HepG2 (cell line): ENCODE data around the gene COMMD4. TPM values are rescaled to one million over a fixed set of nuclear protein-coding genes. Genes with fewer than 3 reads are reported as not detected.
A peak's percentile ranks its signal among the peaks of the same experiment; 100 is the strongest.

Experiments used
- ADNP ChIP-seq: sonication (generic); formaldehyde crosslinking; IDR thresholded peaks from 2 replicates; pipeline ENCODE4 v1.4.0; 2020; ENCODE audit warnings: missing genetic modification reagents
- BCL6 ChIP-seq: IDR thresholded peaks from 2 replicates; pipeline ENCODE4 v1.6.1; 2016; ENCODE audit warnings: missing genetic modification reagents, missing compliant biosample characterization
- SIX1 ChIP-seq: sonication (generic); formaldehyde crosslinking; IDR thresholded peaks from 2 replicates; pipeline ENCODE4 v1.4.0; 2020; ENCODE audit warnings: missing genetic modification reagents, borderline replicate concordance
- SP4 ChIP-seq: sonication (generic); formaldehyde crosslinking; IDR thresholded peaks from 2 replicates; pipeline ENCODE4 v1.8.1; 2023; ENCODE audit warnings: mild to moderate bottlenecking, missing genetic modification reagents
- ZNF234 ChIP-seq: sonication (generic); formaldehyde crosslinking; conservative IDR thresholded peaks from 2 replicates; pipeline ENCODE4 v1.5.1; 2020; ENCODE audit warnings: mild to moderate bottlenecking, missing genetic modification reagents
- ZNF441 ChIP-seq: sonication (generic); formaldehyde crosslinking; IDR thresholded peaks from 2 replicates; pipeline ENCODE4 v1.7.0; 2021; ENCODE audit warnings: missing genetic modification reagents, borderline replicate concordance
- polyA plus RNA-seq, 8 experiments: library from polyadenylated mRNA; depleted of rRNA in 3 of 8; stranded (reverse) in 7 of 8; unstranded in 1 of 8; fragments of >200 nt; fragmentation: Illumina TruSeq in 4 of 8; extraction: Trizol in 4 of 8; gene quantifications; 2 replicates each; pipeline versions ENCODE4 v1.2.1 to v1.2.3, GENCODE V29; 2011 to 2016; ENCODE audit warnings: low read depth in 4 of 8, missing spikeins in 1 of 8, mixed read lengths in 1 of 8; ENCODE audit not compliant: insufficient read depth in 1 of 8
- total RNA-seq, 5 experiments: library from RNA; depleted of rRNA; stranded (reverse); fragments of >200 nt; fragmentation: Illumina TruSeq; extraction: Trizol; gene quantifications; 2 replicates each; pipeline ENCODE4 v1.2.3, GENCODE V29; 2016; ENCODE audit warnings: low read depth in 1 of 5
- TF ChIP-seq, protein P1 (sequence below): sonication (generic); formaldehyde crosslinking; IDR thresholded peaks from 2 replicates; pipeline ENCODE4 v1.5.0; 2020; ENCODE audit warnings: mild to moderate bottlenecking, missing genetic modification reagents, borderline replicate concordance
- TF ChIP-seq, protein P2 (sequence below): sonication (generic); formaldehyde crosslinking; IDR thresholded peaks from 2 replicates; pipeline ENCODE4 v1.4.0; 2020; ENCODE audit warnings: missing genetic modification reagents, borderline replicate concordance
- TF ChIP-seq, protein P3 (sequence below): sonication (generic); formaldehyde crosslinking; IDR thresholded peaks from 2 replicates; pipeline ENCODE4 v1.5.1; 2020; ENCODE audit warnings: missing genetic modification reagents, mild to moderate bottlenecking, borderline replicate concordance
- TF ChIP-seq, protein P4 (sequence below): sonication (generic); formaldehyde crosslinking; IDR thresholded peaks from 2 replicates; pipeline ENCODE4 v1.5.0; 2020; ENCODE audit warnings: mild to moderate bottlenecking, missing genetic modification reagents
- TF ChIP-seq, protein P5 (sequence below): sonication (generic); formaldehyde crosslinking; IDR thresholded peaks from 2 replicates; pipeline ENCODE4 v1.9.0; 2022; ENCODE audit warnings: missing genetic modification reagents, mild to moderate bottlenecking, borderline replicate concordance

Gene COMMD4
- total and polyA plus RNA-seq, 2 of the 13 experiments (the other 11 are each of a cell fraction or from before 2014, with no cell fraction given): 45.8 to 89.9 TPM

DNA sequence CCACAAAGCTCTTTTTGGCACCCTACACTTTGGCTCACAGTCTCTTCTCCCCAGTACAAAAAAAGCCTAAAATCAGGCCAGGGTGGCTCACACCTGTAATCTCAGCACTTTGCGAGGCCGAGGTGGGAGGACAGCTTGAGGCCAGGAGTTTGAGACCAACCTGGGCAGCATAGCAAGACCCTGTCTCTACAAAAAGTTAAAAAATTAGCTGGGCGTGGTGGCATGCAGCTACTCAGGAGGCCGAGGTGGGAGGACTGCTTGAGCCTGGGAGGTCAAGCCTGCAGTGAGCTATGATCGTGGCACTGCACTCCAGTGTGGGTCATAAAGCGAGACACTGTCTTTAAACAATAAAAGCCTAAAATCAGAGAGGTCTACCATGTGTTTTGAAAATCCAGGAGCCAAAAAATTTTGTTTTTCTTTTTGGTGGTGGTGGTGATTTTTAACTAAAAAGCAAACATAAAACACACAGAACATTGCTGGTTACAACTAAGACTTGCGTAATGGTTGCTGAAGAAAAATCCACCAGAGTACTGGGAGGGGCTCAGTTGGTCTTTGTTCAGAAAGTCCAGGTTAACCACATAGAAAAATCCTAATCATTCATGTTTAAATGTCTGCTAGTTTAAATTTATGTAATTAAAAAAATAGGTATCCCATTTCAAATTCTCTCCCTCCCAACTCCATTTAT lies 34.2 kb downstream of the COMMD4 start (continued):
- TF ChIP-seq, protein P1, sequence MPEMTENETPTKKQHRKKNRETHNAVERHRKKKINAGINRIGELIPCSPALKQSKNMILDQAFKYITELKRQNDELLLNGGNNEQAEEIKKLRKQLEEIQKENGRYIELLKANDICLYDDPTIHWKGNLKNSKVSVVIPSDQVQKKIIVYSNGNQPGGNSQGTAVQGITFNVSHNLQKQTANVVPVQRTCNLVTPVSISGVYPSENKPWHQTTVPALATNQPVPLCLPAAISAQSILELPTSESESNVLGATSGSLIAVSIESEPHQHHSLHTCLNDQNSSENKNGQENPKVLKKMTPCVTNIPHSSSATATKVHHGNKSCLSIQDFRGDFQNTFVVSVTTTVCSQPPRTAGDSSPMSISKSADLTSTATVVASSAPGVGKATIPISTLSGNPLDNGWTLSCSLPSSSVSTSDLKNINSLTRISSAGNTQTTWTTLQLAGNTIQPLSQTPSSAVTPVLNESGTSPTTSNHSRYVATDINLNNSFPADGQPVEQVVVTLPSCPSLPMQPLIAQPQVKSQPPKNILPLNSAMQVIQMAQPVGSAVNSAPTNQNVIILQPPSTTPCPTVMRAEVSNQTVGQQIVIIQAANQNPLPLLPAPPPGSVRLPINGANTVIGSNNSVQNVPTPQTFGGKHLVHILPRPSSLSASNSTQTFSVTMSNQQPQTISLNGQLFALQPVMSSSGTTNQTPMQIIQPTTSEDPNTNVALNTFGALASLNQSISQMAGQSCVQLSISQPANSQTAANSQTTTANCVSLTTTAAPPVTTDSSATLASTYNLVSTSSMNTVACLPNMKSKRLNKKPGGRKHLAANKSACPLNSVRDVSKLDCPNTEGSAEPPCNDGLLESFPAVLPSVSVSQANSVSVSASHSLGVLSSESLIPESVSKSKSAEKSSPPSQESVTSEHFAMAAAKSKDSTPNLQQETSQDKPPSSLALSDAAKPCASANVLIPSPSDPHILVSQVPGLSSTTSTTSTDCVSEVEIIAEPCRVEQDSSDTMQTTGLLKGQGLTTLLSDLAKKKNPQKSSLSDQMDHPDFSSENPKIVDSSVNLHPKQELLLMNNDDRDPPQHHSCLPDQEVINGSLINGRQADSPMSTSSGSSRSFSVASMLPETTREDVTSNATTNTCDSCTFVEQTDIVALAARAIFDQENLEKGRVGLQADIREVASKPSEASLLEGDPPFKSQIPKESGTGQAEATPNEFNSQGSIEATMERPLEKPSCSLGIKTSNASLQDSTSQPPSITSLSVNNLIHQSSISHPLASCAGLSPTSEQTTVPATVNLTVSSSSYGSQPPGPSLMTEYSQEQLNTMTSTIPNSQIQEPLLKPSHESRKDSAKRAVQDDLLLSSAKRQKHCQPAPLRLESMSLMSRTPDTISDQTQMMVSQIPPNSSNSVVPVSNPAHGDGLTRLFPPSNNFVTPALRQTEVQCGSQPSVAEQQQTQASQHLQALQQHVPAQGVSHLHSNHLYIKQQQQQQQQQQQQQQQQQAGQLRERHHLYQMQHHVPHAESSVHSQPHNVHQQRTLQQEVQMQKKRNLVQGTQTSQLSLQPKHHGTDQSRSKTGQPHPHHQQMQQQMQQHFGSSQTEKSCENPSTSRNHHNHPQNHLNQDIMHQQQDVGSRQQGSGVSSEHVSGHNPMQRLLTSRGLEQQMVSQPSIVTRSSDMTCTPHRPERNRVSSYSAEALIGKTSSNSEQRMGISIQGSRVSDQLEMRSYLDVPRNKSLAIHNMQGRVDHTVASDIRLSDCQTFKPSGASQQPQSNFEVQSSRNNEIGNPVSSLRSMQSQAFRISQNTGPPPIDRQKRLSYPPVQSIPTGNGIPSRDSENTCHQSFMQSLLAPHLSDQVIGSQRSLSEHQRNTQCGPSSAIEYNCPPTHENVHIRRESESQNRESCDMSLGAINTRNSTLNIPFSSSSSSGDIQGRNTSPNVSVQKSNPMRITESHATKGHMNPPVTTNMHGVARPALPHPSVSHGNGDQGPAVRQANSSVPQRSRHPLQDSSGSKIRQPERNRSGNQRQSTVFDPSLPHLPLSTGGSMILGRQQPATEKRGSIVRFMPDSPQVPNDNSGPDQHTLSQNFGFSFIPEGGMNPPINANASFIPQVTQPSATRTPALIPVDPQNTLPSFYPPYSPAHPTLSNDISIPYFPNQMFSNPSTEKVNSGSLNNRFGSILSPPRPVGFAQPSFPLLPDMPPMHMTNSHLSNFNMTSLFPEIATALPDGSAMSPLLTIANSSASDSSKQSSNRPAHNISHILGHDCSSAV: no peak
- no peak for TF ChIP-seq SP4 (CRISPR knock-in tag)
- TF ChIP-seq ZNF441 (CRISPR knock-in tag): no peak
- TF ChIP-seq, protein P2, sequence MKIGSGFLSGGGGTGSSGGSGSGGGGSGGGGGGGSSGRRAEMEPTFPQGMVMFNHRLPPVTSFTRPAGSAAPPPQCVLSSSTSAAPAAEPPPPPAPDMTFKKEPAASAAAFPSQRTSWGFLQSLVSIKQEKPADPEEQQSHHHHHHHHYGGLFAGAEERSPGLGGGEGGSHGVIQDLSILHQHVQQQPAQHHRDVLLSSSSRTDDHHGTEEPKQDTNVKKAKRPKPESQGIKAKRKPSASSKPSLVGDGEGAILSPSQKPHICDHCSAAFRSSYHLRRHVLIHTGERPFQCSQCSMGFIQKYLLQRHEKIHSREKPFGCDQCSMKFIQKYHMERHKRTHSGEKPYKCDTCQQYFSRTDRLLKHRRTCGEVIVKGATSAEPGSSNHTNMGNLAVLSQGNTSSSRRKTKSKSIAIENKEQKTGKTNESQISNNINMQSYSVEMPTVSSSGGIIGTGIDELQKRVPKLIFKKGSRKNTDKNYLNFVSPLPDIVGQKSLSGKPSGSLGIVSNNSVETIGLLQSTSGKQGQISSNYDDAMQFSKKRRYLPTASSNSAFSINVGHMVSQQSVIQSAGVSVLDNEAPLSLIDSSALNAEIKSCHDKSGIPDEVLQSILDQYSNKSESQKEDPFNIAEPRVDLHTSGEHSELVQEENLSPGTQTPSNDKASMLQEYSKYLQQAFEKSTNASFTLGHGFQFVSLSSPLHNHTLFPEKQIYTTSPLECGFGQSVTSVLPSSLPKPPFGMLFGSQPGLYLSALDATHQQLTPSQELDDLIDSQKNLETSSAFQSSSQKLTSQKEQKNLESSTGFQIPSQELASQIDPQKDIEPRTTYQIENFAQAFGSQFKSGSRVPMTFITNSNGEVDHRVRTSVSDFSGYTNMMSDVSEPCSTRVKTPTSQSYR: no peak
- TF ChIP-seq, protein P3, sequence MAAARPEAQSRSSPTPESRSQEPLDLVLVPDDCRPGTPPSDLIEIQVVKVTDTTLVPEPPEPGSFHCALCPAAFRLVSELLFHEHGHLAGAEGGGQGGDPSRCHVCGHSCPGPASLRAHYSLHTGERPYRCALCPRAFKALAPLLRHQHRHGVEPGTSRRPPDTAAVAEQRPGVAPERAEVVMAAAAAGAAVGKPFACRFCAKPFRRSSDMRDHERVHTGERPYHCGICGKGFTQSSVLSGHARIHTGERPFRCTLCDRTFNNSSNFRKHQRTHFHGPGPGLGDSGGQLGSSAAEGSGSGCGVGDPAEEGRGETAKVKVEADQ (CRISPR knock-in tag): no peak
- TF ChIP-seq BCL6: peak; percentile 36; the same call in 1 of the 2 replicates
- TF ChIP-seq, protein P4, sequence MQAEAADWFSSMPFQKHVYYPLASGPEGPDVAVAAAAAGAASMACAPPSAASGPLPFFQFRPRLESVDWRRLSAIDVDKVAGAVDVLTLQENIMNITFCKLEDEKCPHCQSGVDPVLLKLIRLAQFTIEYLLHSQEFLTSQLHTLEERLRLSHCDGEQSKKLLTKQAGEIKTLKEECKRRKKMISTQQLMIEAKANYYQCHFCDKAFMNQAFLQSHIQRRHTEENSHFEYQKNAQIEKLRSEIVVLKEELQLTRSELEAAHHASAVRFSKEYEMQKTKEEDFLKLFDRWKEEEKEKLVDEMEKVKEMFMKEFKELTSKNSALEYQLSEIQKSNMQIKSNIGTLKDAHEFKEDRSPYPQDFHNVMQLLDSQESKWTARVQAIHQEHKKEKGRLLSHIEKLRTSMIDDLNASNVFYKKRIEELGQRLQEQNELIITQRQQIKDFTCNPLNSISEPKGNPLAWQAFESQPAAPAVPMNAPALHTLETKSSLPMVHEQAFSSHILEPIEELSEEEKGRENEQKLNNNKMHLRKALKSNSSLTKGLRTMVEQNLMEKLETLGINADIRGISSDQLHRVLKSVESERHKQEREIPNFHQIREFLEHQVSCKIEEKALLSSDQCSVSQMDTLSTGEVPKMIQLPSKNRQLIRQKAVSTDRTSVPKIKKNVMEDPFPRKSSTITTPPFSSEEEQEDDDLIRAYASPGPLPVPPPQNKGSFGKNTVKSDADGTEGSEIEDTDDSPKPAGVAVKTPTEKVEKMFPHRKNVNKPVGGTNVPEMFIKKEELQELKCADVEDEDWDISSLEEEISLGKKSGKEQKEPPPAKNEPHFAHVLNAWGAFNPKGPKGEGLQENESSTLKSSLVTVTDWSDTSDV: no peak
- TF ChIP-seq SIX1: no peak
- TF ChIP-seq, protein P5, sequence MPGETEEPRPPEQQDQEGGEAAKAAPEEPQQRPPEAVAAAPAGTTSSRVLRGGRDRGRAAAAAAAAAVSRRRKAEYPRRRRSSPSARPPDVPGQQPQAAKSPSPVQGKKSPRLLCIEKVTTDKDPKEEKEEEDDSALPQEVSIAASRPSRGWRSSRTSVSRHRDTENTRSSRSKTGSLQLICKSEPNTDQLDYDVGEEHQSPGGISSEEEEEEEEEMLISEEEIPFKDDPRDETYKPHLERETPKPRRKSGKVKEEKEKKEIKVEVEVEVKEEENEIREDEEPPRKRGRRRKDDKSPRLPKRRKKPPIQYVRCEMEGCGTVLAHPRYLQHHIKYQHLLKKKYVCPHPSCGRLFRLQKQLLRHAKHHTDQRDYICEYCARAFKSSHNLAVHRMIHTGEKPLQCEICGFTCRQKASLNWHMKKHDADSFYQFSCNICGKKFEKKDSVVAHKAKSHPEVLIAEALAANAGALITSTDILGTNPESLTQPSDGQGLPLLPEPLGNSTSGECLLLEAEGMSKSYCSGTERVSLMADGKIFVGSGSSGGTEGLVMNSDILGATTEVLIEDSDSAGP: 0 out of 2 replicates have a peak, but pooled peaks have one; percentile 33
- no peak for TF ChIP-seq ZNF234
- no peak for TF ChIP-seq ADNP (CRISPR knock-in tag)
